Measurements from ENCODE around the gene PDYN.

PDYN gene

GRCh38 chr20:1955217-1955616, 38.6 kb downstream of the PDYN start:
- no peak for TF ChIP-seq CTCF (IDR thresholded peaks at IDR 0.05; ENCODE audit: low read depth, low read length, missing control alignments)
- DNase-seq (ENCODE audit: low read depth): no peak
- in situ Hi-C loops (cut with HindIII; ENCODE audit: low sequenced_read_pairs): loop anchor here (10.0 kb wide), 1 partner anchor 210 kb away; no protein-coding TSS in a partner anchor
- no peak overlapping the region for H3K4me3 ChIP-seq (ENCODE audit: low read depth, low read length)

- in situ Hi-C loops (cut with HindIII; ENCODE audit: low sequenced_read_pairs): loop anchor here (10.0 kb wide), 1 partner anchor 211 kb away; no protein-coding TSS in a partner anchor
- TF ChIP-seq CTCF (IDR thresholded peaks at IDR 0.05; ENCODE audit: low read depth, low read length, missing control alignments): no peak
- no peak for DNase-seq (ENCODE audit: low read depth)
- no peak overlapping the region for H3K4me3 ChIP-seq (ENCODE audit: low read depth, low read length)
These were observed 40.2 kb downstream of the PDYN start for GRCh38 chr20:1953621-1954020.

- DNase-seq (ENCODE audit: low read depth): no peak
- no peak overlapping the region for H3K4me3 ChIP-seq (ENCODE audit: low read depth, low read length)
- in situ Hi-C loops (cut with HindIII; ENCODE audit: low sequenced_read_pairs): loop anchor here (10.0 kb wide), 1 partner anchor 212 kb away; no protein-coding TSS in a partner anchor
- TF ChIP-seq CTCF (IDR thresholded peaks at IDR 0.05; ENCODE audit: low read depth, low read length, missing control alignments): no peak
These were observed 40.9 kb downstream of the PDYN start for GRCh38 chr20:1952737-1953530.

GRCh38 chr20:1951436-1952115, 42.3 kb downstream of the PDYN start:
- in situ Hi-C loops (cut with HindIII; ENCODE audit: low sequenced_read_pairs): loop anchor here (10.0 kb wide), 1 partner anchor 213 kb away; no protein-coding TSS in a partner anchor
- no peak for TF ChIP-seq CTCF (IDR thresholded peaks at IDR 0.05; ENCODE audit: low read depth, low read length, missing control alignments)
- no peak for DNase-seq (ENCODE audit: low read depth)
- H3K4me3 ChIP-seq (ENCODE audit: low read depth, low read length): no peak overlapping the region

GRCh38 chr20:1950836-1951235, 43.0 kb downstream of the PDYN start:
- H3K4me3 ChIP-seq (ENCODE audit: low read depth, low read length): no peak overlapping the region
- in situ Hi-C loops (cut with HindIII; ENCODE audit: low sequenced_read_pairs): loop anchor here (10.0 kb wide), 1 partner anchor 214 kb away; no protein-coding TSS in a partner anchor
- TF ChIP-seq CTCF (IDR thresholded peaks at IDR 0.05; ENCODE audit: low read depth, low read length, missing control alignments): no peak
- no peak for DNase-seq (ENCODE audit: low read depth)

GRCh38 chr20:1949347-1950100, 44.3 kb downstream of the PDYN start:
- no peak for DNase-seq (ENCODE audit: low read depth)
- TF ChIP-seq CTCF (IDR thresholded peaks at IDR 0.05; ENCODE audit: low read depth, low read length, missing control alignments): no peak
- in situ Hi-C loops (cut with HindIII; ENCODE audit: low sequenced_read_pairs): loop anchor here (10.0 kb wide), 1 partner anchor 215 kb away; no protein-coding TSS in a partner anchor
- H3K4me3 ChIP-seq (ENCODE audit: low read depth, low read length): no peak overlapping the region
